ENCODE results near the gene PIR. TPM values are rescaled to one million over a fixed set of nuclear protein-coding genes. Genes with fewer than 3 reads are reported as not detected.

PIR gene
- total RNA-seq, 1 experiment from 2014 or later = 19.7 TPM

DNA sequence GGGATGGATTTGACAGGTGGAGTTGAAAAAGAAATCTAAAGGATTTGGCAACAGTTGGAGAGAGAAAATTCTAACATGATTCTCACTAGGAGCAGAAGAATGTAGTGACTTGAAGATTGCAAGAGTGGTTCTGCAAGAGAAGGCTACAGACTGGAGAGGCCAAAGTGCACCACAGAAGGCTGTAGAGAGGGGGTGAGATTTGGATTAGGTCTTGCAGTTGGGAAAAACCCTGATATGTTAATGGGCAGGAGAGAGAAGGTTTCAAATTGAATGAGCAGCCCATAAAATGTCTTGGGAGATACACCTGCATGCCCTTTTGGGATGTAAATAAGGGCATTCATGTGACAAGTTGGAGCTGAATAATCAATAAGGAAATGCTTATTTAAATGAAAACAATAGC is 94.3 kb downstream of the PIR start:
- ChIA-PET POLR2A (no interaction called here), CTCF (no interaction called here)
- in situ Hi-C loops (cut with HindIII; ENCODE audit: low pct_unique_long_range_greater_than_20kb, low sequenced_read_pairs) = no loop called here
- H3K4me3 ChIP-seq (ENCODE audit: low read depth in 2 of 2, low read length in 2 of 2) = no peak overlapping the region
- DNase-seq (ENCODE audit: low read depth, low spot score) (no peak), ATAC-seq (no peak)
- intact Hi-C loops (cut with micrococcal nuclease; ENCODE audit: unreplicated experiment) = no loop called here
- H3K36me3 ChIP-seq (ENCODE audit: control insufficient read depth, insufficient read depth, low read length) = no peaks in the 10 kb centered on the region
- no peaks in the 10 kb centered on the region for H3K4me1 ChIP-seq (ENCODE audit: control insufficient read depth, insufficient read depth, low read length)
- no peak overlapping the region for H3K27ac ChIP-seq (ENCODE audit: low read length)
- TF ChIP-seq TCF7L2 (IDR thresholded peaks at IDR 0.05; ENCODE audit: low read depth, low read length) (no peak), POLR2AphosphoS5 (IDR thresholded peaks at IDR 0.05; ENCODE audit: low read depth, low read length) (no peak), SIN3A (IDR thresholded peaks at IDR 0.05; ENCODE audit: borderline replicate concordance, insufficient read depth, low read depth, low read length) (no peak), CTCF (IDR thresholded peaks at IDR 0.05) (no peak), REST (IDR thresholded peaks at IDR 0.05; ENCODE audit: insufficient read depth in 1 of 2, low read depth in 2 of 2, low read length in 1 of 2) (no peak)
- no peaks in the 10 kb centered on the region for H3K27me3 ChIP-seq (ENCODE audit: control insufficient read depth, insufficient read depth, low read length)
- H3K9me3 ChIP-seq (ENCODE audit: control insufficient read depth, insufficient read depth, low read depth, low read length) = no peaks in the 10 kb centered on the region
- BruUV-seq (replicated peaks) = no TSS peak

DNA sequence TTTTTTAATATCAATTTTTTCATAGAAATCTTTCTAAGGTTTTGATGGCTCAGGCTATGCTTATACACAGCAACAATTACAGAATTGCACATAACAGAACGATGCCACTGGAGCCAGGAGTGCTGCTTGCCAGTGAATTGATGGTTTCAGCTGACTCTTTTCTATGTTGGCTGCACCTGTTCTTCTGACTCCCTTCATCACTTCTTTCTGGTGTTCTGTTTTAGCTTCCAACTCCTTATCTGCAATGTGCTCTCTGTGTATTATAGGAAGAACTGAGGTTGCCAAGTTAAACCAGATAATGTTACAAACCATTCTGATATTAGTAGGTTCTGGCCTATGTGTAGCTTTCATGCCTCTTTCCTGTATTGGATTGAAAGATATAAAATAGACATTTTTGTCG is 97.3 kb downstream of the PIR start:
- no peaks in the 10 kb centered on the region for H3K4me1 ChIP-seq (ENCODE audit: control insufficient read depth, insufficient read depth, low read length)
- BruUV-seq (replicated peaks) = no TSS peak
- ATAC-seq = no peak

More for the DNA sequence above, 97.3 kb downstream of the PIR start:
- no peak for DNase-seq (ENCODE audit: low read depth, low spot score)
- Histone ChIP-seq H3K4me3 (ENCODE audit: low read depth in 2 of 2, low read length in 2 of 2) (no peak overlapping the region), H3K9me3 (ENCODE audit: control insufficient read depth, insufficient read depth, low read depth, low read length) (no peaks in the 10 kb centered on the region), H3K36me3 (ENCODE audit: control insufficient read depth, insufficient read depth, low read length) (no peaks in the 10 kb centered on the region), H3K27ac (ENCODE audit: low read length) (no peak overlapping the region), H3K27me3 (ENCODE audit: control insufficient read depth, insufficient read depth, low read length) (no peaks in the 10 kb centered on the region)
- ChIA-PET CTCF (no interaction called here), POLR2A (no interaction called here)
- intact Hi-C loops (cut with micrococcal nuclease; ENCODE audit: unreplicated experiment) (no loop called here), in situ Hi-C loops (cut with HindIII; ENCODE audit: low pct_unique_long_range_greater_than_20kb, low sequenced_read_pairs) (no loop called here)
- TF ChIP-seq REST (IDR thresholded peaks at IDR 0.05; ENCODE audit: insufficient read depth in 1 of 2, low read depth in 2 of 2, low read length in 1 of 2) (no peak), SIN3A (IDR thresholded peaks at IDR 0.05; ENCODE audit: borderline replicate concordance, insufficient read depth, low read depth, low read length) (no peak), TCF7L2 (IDR thresholded peaks at IDR 0.05; ENCODE audit: low read depth, low read length) (no peak), CTCF (IDR thresholded peaks at IDR 0.05) (no peak), POLR2AphosphoS5 (IDR thresholded peaks at IDR 0.05; ENCODE audit: low read depth, low read length) (no peak)

All from Panc1 (cell line).